ENCODE data around the gene MACF1. TPM values are rescaled to one million over a fixed set of nuclear protein-coding genes. Genes with fewer than 3 reads are reported as not detected.

Gene MACF1
- 32.3 to 46.4 TPM (median 34.9 TPM) in 5 replicates for total RNA-seq (2022; extraction: Qiagen RNA extraction)

GRCh38 chr1:39204441-39205081, at the start of gene MACF1:
TSS of gene MACF1 (plus strand) at chr1:39204695. CDS start at chr1:39205023, 328 bp downstream.

GRCh38 chr1:39491146-39491921, 286.8 kb downstream of the MACF1 start, which contains the start of gene BMP8A:
TSS of gene BMP8A (plus strand) at chr1:39491636. CDS start at chr1:39491992, 356 bp downstream.

Other genes starting within 250 kb of the MACF1 start
- 40.7 to 54.9 TPM (median 48.9 TPM) in 5 replicates for gene AKIRIN1, start 213.4 kb upstream of the MACF1 start, total RNA-seq (2022; extraction: Qiagen RNA extraction)
- 403 to 563 TPM (median 409 TPM) in 5 replicates for gene NDUFS5, start 178.3 kb upstream of the MACF1 start, total RNA-seq (2022; extraction: Qiagen RNA extraction)